HG02938 (cell line): ENCODE measurements around the gene PATL2.
"Not testable (repeated sequence)": the region's sequence is repeated elsewhere in the genome, so short reads cannot be mapped to it uniquely, and the experiment has no call there.

Source experiments
- ATAC-seq: cut with Tn5 transposase; IDR thresholded peaks from one replicate; pipeline ENCODE4 v1.9.1; 2021; ENCODE audit warnings: mild to moderate bottlenecking, moderate library complexity; ENCODE audit not compliant: unreplicated experiment

Gene PATL2

DNA sequence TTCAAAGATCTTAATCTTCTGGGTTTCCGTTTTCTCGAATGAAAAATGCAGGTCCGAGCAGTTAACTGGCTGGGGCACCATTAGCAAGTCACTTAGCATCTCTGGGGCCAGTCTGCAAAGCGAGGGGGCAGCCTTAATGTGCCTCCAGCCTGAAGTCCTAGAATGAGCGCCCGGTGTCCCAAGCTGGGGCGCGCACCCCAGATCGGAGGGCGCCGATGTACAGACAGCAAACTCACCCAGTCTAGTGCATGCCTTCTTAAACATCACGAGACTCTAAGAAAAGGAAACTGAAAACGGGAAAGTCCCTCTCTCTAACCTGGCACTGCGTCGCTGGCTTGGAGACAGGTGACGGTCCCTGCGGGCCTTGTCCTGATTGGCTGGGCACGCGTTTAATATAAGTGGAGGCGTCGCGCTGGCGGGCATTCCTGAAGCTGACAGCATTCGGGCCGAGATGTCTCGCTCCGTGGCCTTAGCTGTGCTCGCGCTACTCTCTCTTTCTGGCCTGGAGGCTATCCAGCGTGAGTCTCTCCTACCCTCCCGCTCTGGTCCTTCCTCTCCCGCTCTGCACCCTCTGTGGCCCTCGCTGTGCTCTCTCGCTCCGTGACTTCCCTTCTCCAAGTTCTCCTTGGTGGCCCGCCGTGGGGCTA lies at the start of gene PATL2, which contains the start of gene B2M:
TSS of gene PATL2 (minus strand) at position 228 of the 647 bp plus-strand sequence. CDS start 34,833 bp downstream, outside the sequence.
TSS of gene B2M (plus strand) at position 422 of the 647 bp plus-strand sequence. CDS start at position 452, 30 bp downstream.
- ATAC-seq = peak; percentile 73

DNA sequence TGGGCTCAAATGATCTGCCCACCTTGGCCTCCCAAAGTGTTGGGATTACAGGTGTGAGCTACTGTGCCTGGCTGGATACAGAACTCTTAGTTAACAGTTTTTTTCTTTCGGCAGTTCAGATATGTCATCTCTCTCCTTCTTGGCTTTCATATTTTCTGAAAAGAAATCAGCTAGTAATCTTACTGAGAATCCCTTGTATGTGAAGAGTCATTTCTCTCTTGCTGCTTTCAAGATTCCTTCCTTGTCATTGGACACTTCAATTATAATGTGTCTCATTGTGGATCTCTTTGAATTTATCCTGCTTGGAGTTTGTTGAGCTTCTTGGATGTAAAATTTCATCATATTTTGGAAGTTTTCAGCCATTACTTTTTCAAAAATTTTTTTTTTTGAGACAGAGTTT lies 42.2 kb upstream of the PATL2 start:
- no peak for ATAC-seq

DNA sequence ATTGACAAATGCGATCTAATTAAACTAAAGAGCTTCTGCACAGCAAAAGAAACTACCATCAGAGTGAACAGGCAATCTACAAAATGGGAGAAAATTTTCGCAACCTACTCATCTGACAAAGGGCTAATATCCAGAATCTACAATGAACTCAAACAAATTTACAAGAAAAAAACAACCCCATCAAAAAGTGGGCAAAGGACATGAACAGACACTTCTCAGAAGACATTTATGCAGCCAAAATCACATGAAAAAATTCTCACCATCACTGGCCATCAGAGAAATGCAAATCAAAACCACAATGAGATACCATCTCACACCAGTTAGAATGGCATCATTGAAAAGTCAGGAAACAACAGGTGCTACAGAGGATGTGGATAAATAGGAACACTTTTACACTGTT lies 32.3 kb upstream of the PATL2 start:
- not testable (repeated sequence) for ATAC-seq

DNA sequence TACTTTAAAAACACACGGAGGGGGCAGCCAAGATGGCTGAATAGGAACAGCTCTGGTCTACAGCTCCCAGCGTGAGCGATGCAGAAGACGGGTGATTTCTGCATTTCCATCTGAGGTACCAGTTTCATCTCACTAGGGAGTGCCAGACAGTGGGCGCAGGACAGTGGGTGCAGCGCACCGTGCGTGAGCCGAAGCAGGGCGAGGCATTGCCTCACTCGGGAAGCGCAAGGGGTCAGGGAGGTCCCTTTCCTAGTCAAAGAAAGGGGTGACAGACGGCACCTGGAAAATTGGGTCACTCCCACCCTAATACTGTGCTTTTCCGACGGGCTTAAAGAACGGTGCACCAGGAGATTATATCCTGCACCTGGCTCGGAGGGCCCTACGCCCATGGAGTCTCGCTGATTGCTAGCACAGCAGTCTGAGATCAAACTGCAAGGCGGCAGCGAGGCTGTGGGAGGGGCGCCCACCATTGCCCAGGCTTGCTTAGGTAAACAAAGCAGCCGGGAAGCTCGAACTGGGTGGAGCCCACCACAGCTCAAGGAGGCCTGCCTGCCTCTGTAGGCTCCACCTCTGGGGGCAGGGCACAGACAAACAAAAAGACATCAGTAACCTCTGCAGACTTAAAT lies 28.2 kb upstream of the PATL2 start:
- not testable (repeated sequence) for ATAC-seq

DNA sequence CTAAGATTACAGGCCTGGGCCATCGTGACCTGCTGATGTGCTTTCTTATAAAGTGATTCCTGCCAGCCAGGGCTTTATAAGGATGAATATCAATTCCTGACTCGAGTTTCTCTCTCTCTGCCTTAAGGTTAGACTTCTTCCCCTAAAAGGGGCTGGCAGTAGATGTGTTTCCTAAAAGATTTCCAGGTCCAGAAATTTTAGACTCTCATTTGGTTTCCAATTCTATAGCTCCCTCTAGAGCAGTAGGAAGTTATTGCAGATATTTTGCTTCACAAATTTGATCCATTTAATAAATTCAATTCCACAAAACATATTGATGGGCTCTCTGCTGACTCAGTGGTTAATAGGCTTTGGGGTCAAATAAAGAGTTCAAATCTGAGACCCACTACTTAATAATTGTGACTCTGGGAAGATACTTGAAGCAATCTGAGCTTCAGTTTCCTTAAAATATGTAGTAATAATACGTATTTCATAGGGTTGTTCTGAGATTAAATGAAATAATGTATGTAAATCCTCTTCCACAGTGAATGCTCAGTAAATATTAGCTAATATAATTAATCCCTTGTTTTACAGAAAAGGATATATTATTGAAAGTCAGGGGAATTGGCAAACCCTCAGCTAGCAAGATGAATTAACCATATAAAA lies 27.3 kb upstream of the PATL2 start:
- no peak for ATAC-seq

DNA sequence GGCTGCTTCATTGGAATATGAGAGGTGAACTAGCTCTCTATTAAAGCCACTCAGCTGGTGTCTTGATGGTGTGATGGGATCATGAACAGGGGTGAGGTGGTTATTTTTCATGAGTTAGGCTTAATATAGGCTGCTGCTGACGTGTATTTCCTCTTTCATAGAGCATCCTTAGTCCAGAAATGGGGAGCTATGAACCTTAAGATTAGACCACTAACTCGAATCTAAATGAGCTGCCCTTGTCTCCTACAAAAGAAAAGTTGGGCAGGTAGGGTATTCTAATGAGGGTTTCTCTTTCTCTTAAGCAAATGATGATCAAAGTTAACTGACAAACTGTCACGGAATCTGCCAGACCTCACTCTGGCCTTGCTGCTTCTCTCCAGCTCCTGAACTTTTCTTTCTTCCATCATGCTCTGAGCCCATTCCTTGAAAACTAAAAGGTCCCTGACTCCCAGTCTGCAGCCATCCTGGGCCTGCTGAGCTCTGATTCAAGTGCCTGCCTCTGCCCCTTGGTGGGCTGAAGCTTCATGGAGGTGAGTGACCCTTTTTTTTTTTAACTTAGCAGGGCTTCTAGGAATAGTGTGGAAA lies 25.1 kb upstream of the PATL2 start, which contains the start of gene TRIM69:
TSS of gene TRIM69 (plus strand) at position 348 of the 585 bp plus-strand sequence. CDS start at position 525, 177 bp downstream.
- ATAC-seq = no peak

DNA sequence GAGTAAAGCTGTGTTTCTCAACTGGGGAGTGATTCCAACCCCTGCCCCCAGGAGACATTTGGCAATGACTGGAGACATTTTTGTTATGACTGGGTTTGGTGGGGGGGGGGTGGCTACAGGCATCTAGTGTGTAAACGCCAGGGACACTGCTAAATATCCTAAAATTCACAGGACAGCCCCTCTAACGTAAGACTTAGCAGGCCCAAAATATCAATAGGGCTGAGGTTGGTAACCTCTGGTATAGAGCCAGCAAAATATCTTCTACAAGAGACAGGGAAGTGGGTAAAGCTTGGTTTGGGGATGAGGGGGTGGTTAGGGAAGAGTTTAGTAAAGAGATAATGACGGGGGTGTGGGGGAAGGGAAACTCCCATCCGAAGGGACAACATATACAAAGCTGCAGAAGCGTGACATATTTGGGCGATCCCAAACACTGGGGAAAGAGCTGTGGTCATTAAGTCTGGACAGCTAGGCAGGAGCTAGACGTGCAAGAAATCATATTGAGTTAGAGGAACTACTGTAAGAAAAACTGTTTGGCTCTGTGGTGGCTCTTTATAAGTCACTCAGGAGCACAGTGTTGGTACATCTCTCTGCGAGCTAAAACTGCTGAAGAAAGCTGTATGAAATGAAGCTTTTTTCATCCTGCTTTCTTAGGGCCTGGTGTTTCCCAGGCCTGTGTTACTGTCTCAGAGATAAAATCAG lies 24.5 kb upstream of the PATL2 start:
- no peak for ATAC-seq

DNA sequence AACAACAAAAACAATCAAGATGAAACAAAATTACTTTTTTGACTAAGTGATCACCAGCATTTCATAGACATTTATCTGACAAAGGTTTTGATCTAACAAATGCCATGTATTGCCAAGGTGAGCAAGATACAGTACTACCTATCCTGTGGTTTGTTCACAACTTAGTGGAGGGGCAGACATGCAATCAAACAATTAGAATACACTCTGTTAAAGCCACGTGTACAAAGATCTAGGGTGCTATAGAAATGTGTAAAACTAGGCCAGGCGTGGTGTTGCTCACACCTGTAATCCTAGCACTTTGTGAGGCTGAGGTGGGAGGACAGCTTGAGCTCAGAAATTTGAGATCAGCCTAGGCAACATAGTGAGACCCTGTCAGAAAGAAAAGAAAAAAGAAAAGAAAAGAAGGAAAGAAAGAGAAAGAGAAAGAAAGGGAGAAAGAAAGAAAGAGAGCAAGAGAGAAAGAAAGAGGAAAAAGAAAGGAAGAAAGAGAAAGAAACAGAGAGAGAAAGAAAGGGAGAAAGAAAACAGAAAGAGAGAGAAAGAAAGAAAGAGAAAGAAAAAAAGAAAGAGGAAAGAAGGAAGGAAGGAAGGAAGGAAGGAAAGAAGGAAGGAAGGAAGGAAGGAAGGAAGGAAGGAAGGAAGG lies 23.8 kb upstream of the PATL2 start:
- no peak for ATAC-seq

DNA sequence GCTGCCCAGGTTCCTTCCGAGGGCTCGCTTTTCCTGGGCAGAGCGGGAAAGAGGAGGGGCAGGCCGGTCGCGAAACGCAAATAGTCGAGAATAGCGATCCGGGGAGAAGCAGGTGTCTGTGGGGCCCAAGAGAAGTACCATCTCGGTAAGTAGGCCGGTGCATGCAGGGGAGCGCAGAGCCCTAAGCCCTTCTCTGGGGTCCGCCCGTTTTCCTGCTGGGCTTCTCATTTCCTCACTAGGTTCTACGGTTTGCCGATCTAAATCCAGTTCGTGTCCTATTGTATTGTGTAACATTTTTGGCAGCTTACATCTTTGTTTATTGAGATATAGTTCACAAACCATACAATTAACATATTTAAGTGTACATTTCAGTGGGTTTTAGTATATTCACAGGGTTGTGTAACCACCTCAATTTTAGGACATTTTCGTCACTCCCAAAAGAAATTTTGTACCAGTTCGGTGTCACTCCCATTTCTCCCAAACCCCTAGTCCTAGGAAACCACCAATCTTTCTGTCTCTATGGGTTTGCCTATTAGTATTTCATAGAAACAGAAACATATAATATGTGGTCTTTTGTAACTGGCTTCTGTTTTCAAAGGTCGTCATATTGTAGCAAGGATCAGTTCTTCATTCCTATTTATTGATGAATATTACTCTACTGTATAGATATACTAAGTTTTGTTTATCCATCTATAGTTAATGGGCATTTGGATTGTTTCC lies 18.4 kb upstream of the PATL2 start:
- no peak for ATAC-seq

DNA sequence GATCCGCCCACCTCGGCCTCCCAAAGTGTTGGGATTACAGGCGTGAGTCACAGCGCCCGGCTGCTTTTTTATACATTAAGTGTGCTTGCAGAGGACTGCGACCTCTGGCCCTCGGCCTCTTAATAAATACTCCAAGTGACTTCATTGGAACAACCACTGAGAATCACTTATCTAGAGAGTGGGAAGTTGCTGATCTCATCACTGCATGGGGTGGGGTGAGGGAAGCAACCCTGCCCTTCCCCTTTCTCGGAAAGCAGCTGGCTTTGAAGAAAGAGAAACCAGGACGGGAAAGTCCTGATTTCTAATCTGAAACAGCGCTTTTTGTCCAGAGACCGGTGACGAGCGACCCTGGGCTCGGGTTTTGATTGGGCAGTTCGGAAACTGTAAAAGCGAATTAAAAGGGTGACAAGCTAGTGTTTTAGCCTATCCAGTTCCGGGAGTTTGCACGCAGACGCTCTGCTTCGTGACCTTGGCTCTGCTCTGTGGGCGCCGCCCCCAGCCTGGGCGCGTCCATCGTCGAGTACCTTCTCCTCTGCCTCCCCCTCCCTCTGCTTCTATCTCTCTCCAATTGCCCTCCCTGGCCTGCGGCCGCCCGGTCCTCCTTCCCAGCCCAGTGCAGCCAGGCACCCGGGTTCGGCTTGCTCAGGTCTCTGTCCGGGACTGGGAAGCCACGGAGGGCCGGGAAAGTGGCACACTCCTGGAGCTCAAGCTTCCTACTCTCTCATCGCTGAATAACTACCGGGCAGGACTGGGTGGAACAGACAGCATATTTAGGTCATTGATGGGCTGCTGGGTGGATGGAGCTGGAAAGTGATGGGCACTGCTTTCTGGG lies 17.7 kb upstream of the PATL2 start:
- peak; percentile 71 for ATAC-seq

DNA sequence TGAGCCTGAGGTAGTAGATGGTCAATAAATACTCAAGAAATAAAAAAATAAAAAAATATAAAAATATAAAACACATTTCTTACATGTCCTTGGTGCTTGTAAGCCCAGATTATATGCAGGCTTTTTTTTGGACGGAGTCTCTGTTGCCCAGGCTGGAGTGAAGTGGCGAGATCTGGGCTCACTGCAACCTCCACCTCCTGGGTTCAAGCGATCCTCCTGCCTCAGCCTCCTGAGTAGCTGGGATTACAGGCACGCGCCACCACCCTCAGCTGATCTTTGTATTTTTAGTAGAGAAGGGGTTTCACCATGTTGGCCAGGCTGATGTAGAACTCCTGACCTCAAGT lies 17.1 kb upstream of the PATL2 start:
- not testable (repeated sequence) for ATAC-seq

DNA sequence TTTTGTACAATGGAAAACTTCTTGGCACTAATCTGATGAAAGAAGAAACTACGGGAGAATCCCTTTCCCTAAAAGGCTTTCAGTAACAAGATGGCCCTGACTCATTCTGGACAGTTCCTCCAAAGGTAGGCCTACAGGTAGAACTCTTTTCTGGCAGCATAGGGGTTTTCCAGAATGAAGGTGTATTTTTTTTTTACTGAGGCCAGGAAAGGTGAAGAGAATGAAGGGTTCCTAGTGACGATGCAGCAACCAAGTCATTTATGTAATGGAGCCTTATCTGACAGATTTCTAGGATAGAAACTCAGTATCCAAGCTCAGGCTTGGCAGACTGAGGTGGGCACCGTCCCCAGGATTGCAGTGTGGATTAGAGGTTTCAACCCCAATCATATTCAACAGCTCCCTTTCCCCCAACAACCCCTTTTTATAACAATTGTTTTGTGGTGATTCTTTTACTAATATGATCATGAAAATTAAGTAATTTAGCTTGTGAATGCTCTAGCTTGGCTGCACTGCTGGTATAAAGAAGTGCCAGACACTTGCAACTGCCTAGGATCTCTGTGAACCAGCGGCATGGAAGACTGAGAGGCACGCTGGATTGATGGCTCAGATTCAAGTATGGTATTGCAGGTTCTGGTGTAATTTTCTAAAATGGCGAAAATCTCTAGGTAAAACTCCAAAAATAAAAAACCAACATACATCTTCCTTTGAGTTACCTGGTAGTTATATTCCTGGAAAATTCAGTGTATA lies 16.5 kb upstream of the PATL2 start:
- no peak for ATAC-seq

DNA sequence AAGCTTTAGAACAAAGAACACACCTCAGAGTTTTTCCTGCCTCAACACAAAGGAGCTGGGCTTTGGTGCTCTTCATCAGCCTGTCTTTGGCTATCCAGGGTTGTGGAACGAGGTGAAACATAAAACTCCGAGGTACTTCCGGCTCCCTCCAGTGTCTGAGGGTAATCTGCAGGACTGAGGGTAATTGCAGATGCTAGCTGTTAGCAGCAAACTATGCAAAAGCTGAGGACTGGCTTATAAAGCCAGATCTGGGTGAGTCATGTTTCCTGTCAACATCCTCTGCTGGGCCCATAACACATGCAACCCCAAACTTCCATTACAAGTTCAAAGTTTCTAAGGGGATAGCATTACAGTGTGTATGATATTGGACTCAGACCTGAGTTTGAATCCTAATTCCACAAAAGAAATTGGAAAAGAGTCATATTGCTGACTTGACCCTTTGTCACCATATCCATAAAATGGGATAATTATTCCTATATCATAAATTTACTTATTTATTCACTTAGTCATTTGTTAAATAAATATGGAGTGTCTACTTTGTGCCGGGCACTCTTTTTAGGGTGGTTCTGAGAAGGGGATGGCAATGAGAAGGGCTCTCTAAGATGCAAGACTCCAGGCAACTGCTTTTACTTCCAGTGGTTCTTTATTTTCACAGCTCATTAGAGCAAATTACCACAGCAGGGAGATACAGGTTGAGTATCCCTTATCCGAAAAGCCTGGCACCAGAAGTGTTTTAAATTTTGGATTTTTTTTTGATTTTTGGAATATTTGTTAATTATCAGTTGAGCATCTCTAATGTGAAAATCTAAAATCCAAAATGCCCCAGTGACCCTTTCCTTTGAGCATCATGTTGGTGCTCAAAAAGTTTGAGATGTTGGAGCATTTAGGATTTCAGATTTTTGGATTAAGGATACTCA lies 15.7 kb upstream of the PATL2 start:
- ATAC-seq = peak; percentile 30

DNA sequence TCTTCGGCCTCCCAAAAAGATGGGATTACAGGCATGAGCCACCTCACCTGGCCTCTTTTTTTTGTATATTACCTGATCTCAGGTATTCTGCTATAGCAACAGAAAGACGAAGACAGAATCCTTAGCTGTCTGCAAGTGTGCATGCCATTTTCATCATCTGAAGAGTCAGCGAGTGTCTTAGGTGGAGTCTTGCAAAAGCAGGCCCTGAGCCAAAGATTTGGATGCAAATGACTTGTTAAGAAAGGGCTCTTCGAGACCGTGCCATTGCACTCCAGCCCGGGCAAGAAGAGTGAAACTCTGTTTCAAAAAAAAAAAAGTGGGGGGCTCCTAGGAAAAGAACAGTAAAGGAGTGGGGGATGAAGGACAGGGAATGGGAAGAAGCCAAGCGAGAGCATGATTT lies 15.0 kb upstream of the PATL2 start:
- no peak for ATAC-seq

DNA sequence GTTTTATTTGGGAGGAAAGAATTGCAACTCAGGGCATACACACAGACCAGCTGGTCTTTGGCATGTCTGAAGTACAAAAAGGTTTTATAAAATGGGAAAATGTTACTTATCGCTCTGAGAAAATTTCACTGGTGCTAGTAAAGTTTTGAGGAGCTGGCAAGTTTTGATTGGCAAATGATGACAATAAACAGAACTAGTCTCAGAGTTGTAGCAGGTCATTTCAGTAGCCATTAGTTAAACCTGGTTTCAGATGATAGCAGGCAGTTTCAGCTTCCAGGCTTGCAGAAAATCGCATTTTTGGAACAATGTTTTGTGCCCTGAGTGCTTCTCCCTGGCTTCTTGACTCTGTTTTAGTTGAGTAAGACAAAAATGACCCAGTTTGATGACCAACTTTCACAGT lies 10.9 kb upstream of the PATL2 start:
- no peak for ATAC-seq

DNA sequence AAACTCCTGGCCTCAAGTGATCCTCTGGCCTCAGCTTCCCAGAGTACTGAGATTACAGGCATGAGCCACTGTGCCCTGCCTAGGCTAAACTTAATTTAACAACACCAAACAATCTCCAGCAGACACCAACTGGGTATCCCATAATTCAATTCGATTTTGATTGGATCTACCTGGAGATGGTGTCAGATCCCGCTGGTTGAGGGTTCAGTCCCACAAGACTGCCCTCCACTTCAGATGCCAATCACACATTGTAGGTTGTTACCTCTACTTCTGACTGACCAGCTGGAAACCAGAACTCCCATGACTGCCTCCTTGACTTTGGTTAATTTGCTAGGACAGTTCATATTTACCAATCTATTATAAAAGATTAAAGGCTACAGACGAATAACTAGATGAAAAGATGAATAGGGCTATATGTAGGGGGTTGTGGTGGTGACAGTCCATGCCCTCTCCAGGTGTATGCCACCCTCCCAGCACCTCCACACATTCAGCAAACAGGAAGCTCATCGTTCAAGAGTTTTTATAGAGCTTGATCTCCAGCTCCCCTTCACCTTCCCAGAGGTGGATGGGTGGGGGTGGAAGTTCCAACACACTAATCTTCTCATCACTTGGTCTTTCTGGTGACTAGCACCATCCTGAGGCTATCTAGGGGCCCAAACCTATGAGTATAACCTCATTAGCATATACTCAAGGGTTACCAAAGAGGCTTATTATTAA lies 9.5 kb upstream of the PATL2 start:
- ATAC-seq = no peak

DNA sequence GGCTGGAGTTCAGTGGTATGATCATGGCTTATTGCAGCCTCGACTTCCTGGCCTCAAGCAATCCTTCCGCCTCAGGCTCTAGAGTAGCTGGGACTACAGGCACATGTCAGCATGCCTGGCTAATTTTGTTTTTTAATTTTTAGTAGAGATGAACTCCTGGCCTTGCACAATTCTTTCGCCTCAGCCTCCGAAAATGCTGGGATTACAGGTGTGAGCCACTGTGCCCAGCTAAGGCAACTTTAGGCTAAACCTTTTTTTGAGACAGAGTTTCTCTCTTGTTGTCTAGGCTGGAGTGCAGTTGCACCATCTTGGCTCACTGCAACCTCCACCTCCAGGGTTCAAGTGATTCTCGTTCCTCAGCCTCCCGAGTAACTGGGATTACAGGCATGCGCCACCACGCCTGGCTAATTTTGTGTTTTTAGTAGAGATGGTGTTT lies 8.9 kb upstream of the PATL2 start:
- peak; percentile 5 for ATAC-seq
